Measurements from ENCODE around the gene RAPGEF1.

DNA sequence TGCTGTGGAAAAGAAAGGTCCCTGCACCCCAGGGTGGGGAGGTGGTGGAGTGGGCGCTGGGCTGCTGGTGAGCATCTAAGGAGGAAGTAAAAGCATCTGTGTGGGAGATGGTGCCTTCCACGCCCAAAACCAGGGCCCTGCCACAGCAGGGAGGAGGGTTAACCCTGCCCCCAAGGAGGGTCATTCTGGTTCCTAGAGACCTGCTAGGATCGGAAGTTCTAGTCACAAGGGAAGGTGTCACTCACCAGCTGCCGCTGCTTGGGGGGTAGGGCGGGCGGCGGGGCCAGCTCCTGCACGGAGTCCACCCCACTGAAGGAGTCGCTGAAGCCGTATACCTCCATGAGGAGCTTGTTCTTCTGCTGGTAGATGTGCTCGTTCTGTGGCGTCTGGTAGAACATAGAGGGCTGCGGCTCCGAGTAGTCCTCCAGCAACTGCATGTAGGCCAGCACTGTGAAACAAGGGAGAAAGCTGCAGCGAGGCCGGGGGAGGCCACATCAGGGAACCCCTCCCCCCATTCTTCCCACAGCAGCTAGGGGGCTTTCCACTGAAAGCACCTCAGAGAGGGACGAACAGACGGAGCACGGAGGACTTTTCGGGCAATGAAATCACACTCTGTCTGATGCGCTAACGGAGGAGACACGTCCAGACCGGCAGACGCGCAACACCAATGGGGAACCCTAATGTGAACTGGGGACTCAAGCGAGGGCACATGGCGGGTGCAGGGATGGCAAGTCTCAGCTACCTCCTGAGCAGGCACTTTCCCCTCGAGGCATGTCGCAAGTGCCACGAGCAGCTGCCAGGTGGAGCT is 118.1 kb downstream of the RAPGEF1 start:
- no peak for TF ChIP-seq EP300 (IDR thresholded peaks at IDR 0.05; ENCODE audit: borderline replicate concordance)
- no peak for TF ChIP-seq USF1 (IDR thresholded peaks at IDR 0.05)
- no peak for TF ChIP-seq NFIC (IDR thresholded peaks at IDR 0.05)
- no peak for TF ChIP-seq RAD21 (IDR thresholded peaks at IDR 0.05; ENCODE audit: low read depth)
